GM18505 (cell line): ENCODE results near the gene TMEM256.
"Not testable (repeated sequence)": the region's sequence is repeated elsewhere in the genome, so short reads cannot be mapped to it uniquely, and the experiment has no call there.

Experiments used
- ATAC-seq: cut with Tn5 transposase; IDR thresholded peaks from one replicate; pipeline ENCODE4 v1.9.1; 2021; ENCODE audit not compliant: unreplicated experiment
- POLR2A ChIP-seq: IDR thresholded peaks from 4 replicates; pipeline ENCODE4 v1.6.1; 2011; ENCODE audit warnings: borderline replicate concordance; ENCODE audit not compliant: insufficient read depth, insufficient read length; ENCODE audit errors: extremely low read depth

TMEM256 gene

GRCh38 chr17:7379134-7379533 is 24.8 kb downstream of the TMEM256 start:
- no peak for ATAC-seq
- no peak for TF ChIP-seq POLR2A

- ATAC-seq: no peak
These were observed 29.5 kb downstream of the TMEM256 start for GRCh38 chr17:7374353-7374752.

GRCh38 chr17:7370853-7371252 is 33.0 kb downstream of the TMEM256 start:
- no peak for ATAC-seq
- TF ChIP-seq POLR2A: no peak

More at GRCh38 chr17:7374353-7374752, 29.5 kb downstream of the TMEM256 start:
- no peak for TF ChIP-seq POLR2A

GRCh38 chr17:7369825-7370224 is 34.1 kb downstream of the TMEM256 start:
- TF ChIP-seq POLR2A: no peak
- ATAC-seq: no peak

GRCh38 chr17:7368599-7368994 is 35.3 kb downstream of the TMEM256 start:
- ATAC-seq: not testable (repeated sequence)

- TF ChIP-seq POLR2A: no peak
- no peak for ATAC-seq
These were observed 35.8 kb downstream of the TMEM256 start for GRCh38 chr17:7367918-7368598.

GRCh38 chr17:7367083-7367482 is 36.8 kb downstream of the TMEM256 start:
- TF ChIP-seq POLR2A: no peak
- ATAC-seq: no peak

- ATAC-seq: not testable (repeated sequence)
These were observed 37.9 kb downstream of the TMEM256 start for GRCh38 chr17:7365963-7366362.

GRCh38 chr17:7363311-7363710 is 40.6 kb downstream of the TMEM256 start:
- ATAC-seq: no peak
- TF ChIP-seq POLR2A: no peak

GRCh38 chr17:7361906-7362305 is 42.0 kb downstream of the TMEM256 start:
- ATAC-seq: no peak
- TF ChIP-seq POLR2A: no peak

- no peak for ATAC-seq
- TF ChIP-seq POLR2A: no peak
These were observed 46.5 kb downstream of the TMEM256 start for GRCh38 chr17:7357381-7357780.

- TF ChIP-seq POLR2A: no peak
- no peak for ATAC-seq
These were observed 47.1 kb downstream of the TMEM256 start for GRCh38 chr17:7356756-7357155.

GRCh38 chr17:7356072-7356549 is 47.8 kb downstream of the TMEM256 start:
- no peak for ATAC-seq
- TF ChIP-seq POLR2A: no peak

- no peak for TF ChIP-seq POLR2A
- no peak for ATAC-seq
These were observed 48.3 kb downstream of the TMEM256 start for GRCh38 chr17:7355573-7355972.

- no peak for TF ChIP-seq POLR2A
- ATAC-seq: no peak
These were observed 48.8 kb downstream of the TMEM256 start, which contains the start of gene TMEM95 for GRCh38 chr17:7355053-7355452. TMEM95 (plus strand) TSS chr17:7355156; CDS start chr17:7355205, 49 bp downstream.
